ENCODE data around the gene CD300LF.

DNA sequence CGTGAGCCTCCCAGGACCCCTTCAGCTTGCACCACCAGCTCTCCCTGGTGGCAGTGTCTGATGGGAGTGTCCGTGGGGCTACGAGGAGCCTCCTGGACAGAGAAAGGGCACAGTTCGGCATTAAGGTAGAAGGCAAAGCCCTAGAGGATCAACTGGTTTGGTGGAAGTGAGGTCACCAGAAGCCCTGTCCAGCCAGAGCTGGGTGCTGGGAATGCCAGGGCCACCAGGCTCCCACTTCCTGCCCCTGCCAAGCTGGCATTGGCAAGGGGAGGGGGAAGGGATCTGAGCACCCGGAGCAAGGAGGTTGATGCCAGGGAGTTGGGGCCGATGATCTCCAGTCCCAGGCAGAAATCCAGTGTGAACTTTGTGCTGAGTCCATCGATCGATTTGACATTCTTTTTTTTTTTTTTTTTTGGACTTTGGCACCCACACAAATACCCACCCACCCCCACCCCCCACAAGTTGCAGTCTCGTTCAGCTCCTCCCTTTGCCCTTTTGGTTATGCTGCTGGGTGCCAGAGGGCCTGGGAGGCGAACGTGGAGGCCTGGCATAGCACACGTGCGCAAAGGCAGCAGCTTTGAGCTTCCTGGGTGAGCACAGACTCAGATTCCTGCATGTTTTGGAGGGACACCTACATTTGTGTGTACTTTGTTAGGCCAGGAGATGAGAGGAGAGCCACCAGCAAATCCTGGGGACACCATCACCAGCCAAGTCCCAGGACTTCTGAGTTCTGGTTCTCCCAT lies 37.8 kb upstream of the CD300LF start:
- TF ChIP-seq CTCF (conservative IDR thresholded peaks at IDR 0.05) (no peak), ZFX (IDR thresholded peaks at IDR 0.05) (no peak)

Measured in C4-2B (cell line).